IPS-15b (cell line): ENCODE measurements around the gene TNFAIP8L1.
"Not testable (repeated sequence)": the region's sequence is repeated elsewhere in the genome, so short reads cannot be mapped to it uniquely, and the experiment has no call there.

Experiments used
- H3K27me3 ChIP-seq: one replicate; pipeline ENCODE4 v1.6.1; 2013; ENCODE audit warnings: low read length; ENCODE audit not compliant: control insufficient read depth, insufficient read depth
- H3K36me3 ChIP-seq: one replicate; pipeline ENCODE4 v1.6.1; 2013; ENCODE audit warnings: low read length; ENCODE audit not compliant: control insufficient read depth, insufficient read depth
- H3K4me1 ChIP-seq: one replicate; pipeline ENCODE4 v1.6.1; 2013; ENCODE audit warnings: mild to moderate bottlenecking, low read length; ENCODE audit not compliant: control insufficient read depth, insufficient read depth
- H3K4me3 ChIP-seq: one replicate; pipeline ENCODE4 v1.5.1; 2013; ENCODE audit warnings: low read depth, low read length
- H3K9ac ChIP-seq: one replicate; pipeline ENCODE4 v1.6.1; 2013; ENCODE audit warnings: low read depth, mild to moderate bottlenecking, low read length
- H3K9me3 ChIP-seq: one replicate; pipeline ENCODE4 v1.6.1; 2013; ENCODE audit warnings: mild to moderate bottlenecking, low read length; ENCODE audit not compliant: control insufficient read depth, insufficient read depth

Gene TNFAIP8L1

GRCh38 chr19:4638828-4639530 lies at the start of gene TNFAIP8L1:
Gene TNFAIP8L1, plus strand, starts transcription at chr19:4639516. Its CDS starts 12,354 bp downstream, at chr19:4651870.
- H3K9ac ChIP-seq = peak within 1 kb of the TSS; percentile 79
- peaks cover 13% of the 10 kb centered on the region for H3K27me3 ChIP-seq
- no peaks in the 10 kb centered on the region for H3K9me3 ChIP-seq
- H3K36me3 ChIP-seq = peaks cover 4% of the 10 kb centered on the region
- H3K4me1 ChIP-seq = peaks cover 4% of the 10 kb centered on the region
- H3K4me3 ChIP-seq = peak within 1 kb of the TSS; percentile 85

DNA sequence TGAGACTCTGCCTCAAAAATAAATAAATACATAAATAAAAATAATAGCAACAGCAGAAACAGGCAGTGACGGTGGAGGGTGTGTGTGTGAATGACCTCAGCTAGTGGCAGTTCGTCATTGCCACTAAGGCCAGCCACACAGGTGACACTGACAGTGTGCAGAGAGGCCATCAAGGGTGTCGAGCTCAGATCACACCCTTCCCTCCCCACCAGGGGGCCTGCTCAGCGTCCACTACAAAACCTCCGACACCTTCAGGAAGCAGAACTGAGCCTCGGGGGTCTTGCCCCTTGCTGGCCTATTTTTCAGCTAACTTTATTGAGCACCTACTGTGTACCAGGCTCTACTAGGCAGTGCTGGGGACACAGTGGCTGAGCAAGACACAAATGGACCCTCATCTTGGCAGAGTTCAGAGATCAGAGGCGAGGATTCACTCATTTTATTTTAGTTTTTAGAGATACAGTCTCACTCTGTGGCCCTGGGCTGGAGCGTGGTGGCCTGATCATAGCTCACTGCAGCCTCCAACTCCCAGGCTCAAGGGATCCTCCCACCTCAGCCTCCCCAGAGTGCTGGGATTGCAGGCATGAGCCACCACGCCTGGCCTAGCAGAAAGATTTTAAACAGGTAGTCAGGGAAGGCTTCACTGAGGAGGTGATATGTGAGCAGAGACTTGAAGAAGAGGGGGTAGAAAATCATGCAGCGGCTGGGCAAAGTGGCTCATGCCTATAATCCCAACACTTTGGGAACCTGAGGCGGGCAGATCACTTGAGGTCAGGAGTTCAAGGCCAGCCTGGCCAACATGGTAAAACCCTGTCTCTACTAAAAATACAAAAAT lies 49.5 kb upstream of the TNFAIP8L1 start:
- no peaks in the 10 kb centered on the region for H3K9me3 ChIP-seq
- H3K4me3 ChIP-seq = no peak overlapping the region
- peaks cover 11% of the 10 kb centered on the region for H3K27me3 ChIP-seq
- no peaks in the 10 kb centered on the region for H3K36me3 ChIP-seq
- no peak overlapping the region for H3K9ac ChIP-seq
- H3K4me1 ChIP-seq = peaks cover 4% of the 10 kb centered on the region

- Histone ChIP-seq H3K4me3 (no peak overlapping the region), H3K27me3 (peaks cover 7% of the 10 kb centered on the region), H3K9ac (no peak overlapping the region), H3K36me3 (no peaks in the 10 kb centered on the region), H3K4me1 (peaks cover 4% of the 10 kb centered on the region), H3K9me3 (no peaks in the 10 kb centered on the region)
These were observed 48.8 kb upstream of the TNFAIP8L1 start for GRCh38 chr19:4590559-4590958.

GRCh38 chr19:4591320-4591719 lies 48.0 kb upstream of the TNFAIP8L1 start:
- Histone ChIP-seq H3K4me1 (peaks cover 4% of the 10 kb centered on the region), H3K27me3 (peaks cover 2% of the 10 kb centered on the region), H3K9ac (no peak overlapping the region)

GRCh38 chr19:4592445-4592844 lies 46.9 kb upstream of the TNFAIP8L1 start:
- H3K4me1 ChIP-seq = peaks cover 4% of the 10 kb centered on the region
- no peaks in the 10 kb centered on the region for H3K9me3 ChIP-seq
- no peaks in the 10 kb centered on the region for H3K36me3 ChIP-seq
- no peak overlapping the region for H3K9ac ChIP-seq
- peaks cover 4% of the 10 kb centered on the region for H3K27me3 ChIP-seq
- H3K4me3 ChIP-seq = no peak overlapping the region

More at GRCh38 chr19:4591320-4591719, 48.0 kb upstream of the TNFAIP8L1 start:
- H3K36me3 ChIP-seq = no peaks in the 10 kb centered on the region
- H3K9me3 ChIP-seq = no peaks in the 10 kb centered on the region
- no peak overlapping the region for H3K4me3 ChIP-seq

GRCh38 chr19:4593409-4593851 lies 45.9 kb upstream of the TNFAIP8L1 start:
- peaks cover 4% of the 10 kb centered on the region for H3K27me3 ChIP-seq
- no peaks in the 10 kb centered on the region for H3K36me3 ChIP-seq
- no peak overlapping the region for H3K4me3 ChIP-seq

GRCh38 chr19:4594201-4594600 lies 45.1 kb upstream of the TNFAIP8L1 start:
- no peak overlapping the region for H3K9ac ChIP-seq
- no peak overlapping the region for H3K4me3 ChIP-seq
- peaks cover 8% of the 10 kb centered on the region for H3K27me3 ChIP-seq
- H3K9me3 ChIP-seq = no peaks in the 10 kb centered on the region
- no peaks in the 10 kb centered on the region for H3K36me3 ChIP-seq
- H3K4me1 ChIP-seq = peaks cover 4% of the 10 kb centered on the region

More at GRCh38 chr19:4593409-4593851, 45.9 kb upstream of the TNFAIP8L1 start:
- H3K9me3 ChIP-seq = no peaks in the 10 kb centered on the region
- peaks cover 4% of the 10 kb centered on the region for H3K4me1 ChIP-seq
- no peak overlapping the region for H3K9ac ChIP-seq

GRCh38 chr19:4595158-4595557 lies 44.2 kb upstream of the TNFAIP8L1 start:
- not testable (repeated sequence) for H3K4me3 ChIP-seq, H3K36me3 ChIP-seq, H3K9ac ChIP-seq, H3K4me1 ChIP-seq, H3K9me3 ChIP-seq
- peaks cover 11% of the 10 kb centered on the region for H3K27me3 ChIP-seq

DNA sequence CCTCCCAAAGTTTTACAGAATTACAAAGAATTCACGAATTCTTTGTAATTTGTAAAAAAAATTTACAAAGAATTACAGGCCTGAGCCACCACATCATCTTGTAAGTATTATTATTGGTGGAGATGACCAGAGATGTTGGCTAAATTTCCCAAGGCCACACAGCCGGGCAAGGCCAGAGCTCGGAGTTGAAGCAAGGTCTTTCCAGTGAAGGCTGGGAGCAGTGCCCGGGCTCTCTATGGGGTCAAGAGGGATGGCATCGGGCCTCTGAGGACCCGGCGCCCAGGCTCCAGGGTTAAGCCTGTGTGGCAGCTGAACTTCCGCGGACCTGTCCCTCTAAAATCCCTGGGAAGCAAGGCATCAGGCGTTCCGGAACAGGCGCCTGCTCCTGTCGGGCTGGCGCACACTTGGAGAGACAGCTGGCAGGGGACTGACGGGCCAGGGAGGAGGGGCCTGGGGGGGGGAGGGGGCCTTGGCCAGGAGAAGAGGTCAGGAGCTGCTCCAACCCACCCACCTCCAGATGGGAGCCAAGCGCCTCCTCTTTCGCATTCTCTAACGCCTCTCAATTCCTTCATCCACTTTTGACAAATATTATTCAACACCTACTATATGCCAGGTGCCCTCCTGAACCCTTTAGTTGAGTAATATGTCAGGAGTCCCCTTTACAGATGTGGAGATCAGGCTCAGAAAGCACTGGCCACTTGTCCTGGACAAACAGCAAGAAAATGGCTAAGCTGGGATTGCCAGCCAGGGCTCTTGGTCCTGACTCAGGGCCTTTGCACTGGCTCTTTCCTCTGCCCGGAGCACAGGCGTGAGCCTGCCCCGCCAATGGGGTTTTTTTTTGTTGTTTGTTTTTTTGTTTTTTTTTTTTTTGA lies 43.0 kb upstream of the TNFAIP8L1 start:
- Histone ChIP-seq H3K9me3 (no peaks in the 10 kb centered on the region), H3K9ac (no peak overlapping the region), H3K27me3 (peaks cover 17% of the 10 kb centered on the region), H3K4me3 (no peak overlapping the region), H3K36me3 (no peaks in the 10 kb centered on the region), H3K4me1 (no peaks in the 10 kb centered on the region)

DNA sequence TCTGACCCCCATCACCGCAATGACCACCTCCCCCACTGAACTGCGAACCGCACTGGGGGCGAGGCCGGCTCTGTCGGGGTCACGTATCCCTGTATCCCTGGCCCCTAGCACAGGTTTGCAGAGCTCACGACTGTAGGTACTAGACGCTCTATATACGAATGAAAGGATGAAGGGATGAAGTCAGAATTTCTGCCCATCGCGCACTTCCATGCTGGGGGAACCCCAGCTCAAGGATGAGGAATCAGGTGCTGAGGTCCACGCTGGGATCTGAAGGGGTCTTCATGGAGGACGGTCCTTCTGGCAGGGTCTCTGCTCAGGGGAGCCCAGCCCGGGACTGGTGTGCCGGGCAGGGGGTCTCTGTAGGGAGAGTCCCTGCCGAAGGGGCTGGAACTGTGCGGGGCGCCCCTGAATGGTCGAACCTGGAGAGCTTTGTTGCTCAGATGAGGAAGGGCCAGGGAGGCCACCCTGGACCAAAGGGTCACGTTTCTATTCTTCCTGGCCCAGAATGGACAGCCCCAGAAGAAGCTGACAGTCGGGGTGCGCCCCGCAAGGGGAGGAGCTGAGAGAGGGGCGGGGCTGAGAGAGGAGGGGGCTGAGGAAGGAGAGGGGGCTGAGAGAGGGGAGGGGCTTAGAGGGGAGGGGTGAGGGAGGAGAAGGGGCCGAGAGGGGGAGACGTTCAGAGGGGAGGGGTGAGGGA lies 41.9 kb upstream of the TNFAIP8L1 start:
- H3K4me3 ChIP-seq = peak overlapping the region; percentile 54

More for the DNA sequence above, 41.9 kb upstream of the TNFAIP8L1 start:
- peaks cover 20% of the 10 kb centered on the region for H3K27me3 ChIP-seq
- H3K9ac ChIP-seq = no peak overlapping the region
- H3K36me3 ChIP-seq = no peaks in the 10 kb centered on the region
- H3K9me3 ChIP-seq = no peaks in the 10 kb centered on the region
- H3K4me1 ChIP-seq = no peaks in the 10 kb centered on the region
